Keratinocyte (primary cell): ENCODE data around the gene OASL.

ENCODE experiments used
- CTCF ChIP-seq, 3 experiments: IDR thresholded peaks in 1 of 3; conservative IDR thresholded peaks in 1 of 3; optimal IDR thresholded peaks in 1 of 3; 2 replicates in 2 of 3; 3 replicates in 1 of 3; pipeline versions ENCODE3 to v1.5.1; 2011; ENCODE audit warnings: low read length in 3 of 3, mild to moderate bottlenecking in 3 of 3, moderate library complexity in 2 of 3, control low read depth in 1 of 3, inconsistent platforms in 1 of 3; ENCODE audit not compliant: insufficient read depth in 2 of 3; ENCODE audit errors: extremely low read depth in 1 of 3
- EZH2 ChIP-seq: IDR thresholded peaks from one replicate; pipeline ENCODE4 v1.6.1; 2012; ENCODE audit warnings: inconsistent platforms, mild to moderate bottlenecking, low read length, moderate library complexity

- no peak for TF ChIP-seq CTCF (optimal IDR thresholded peaks at IDR 0.05 in 1 of 3, IDR thresholded peaks at IDR 0.05 in 1 of 3, conservative IDR thresholded peaks at IDR 0.05 in 1 of 3; ENCODE audit: extremely low read depth in 1 of 3, insufficient read depth in 2 of 3, low read length in 3 of 3)
- TF ChIP-seq EZH2, result no peak
Measured at GRCh38 chr12:121018860-121019617, 20.0 kb downstream of the OASL start.
